Colonic mucosa (tissue), 4 donors: ENCODE data around the gene ATP5PD. TPM values are rescaled to one million over a fixed set of nuclear protein-coding genes. Genes with fewer than 3 reads are reported as not detected.

Experiments used
- DNase-seq: peaks from one replicate; pipeline ENCODE4 v3.0.0-alpha.2; 2020
- H3K27ac ChIP-seq: fragments of 200-600 bp; one replicate; pipeline ENCODE4 v1.8.0; 2021
- H3K27me3 ChIP-seq: fragments of 200-600 bp; one replicate; pipeline ENCODE4 v1.8.0; 2021
- H3K36me3 ChIP-seq: fragments of 200-600 bp; one replicate; pipeline ENCODE4 v1.8.0; 2021
- H3K4me1 ChIP-seq: fragments of 200-600 bp; one replicate; pipeline ENCODE4 v1.8.0; 2021; ENCODE audit warnings: mild to moderate bottlenecking
- H3K4me3 ChIP-seq: fragments of 200-600 bp; one replicate; pipeline ENCODE4 v1.8.0; 2021
- H3K9ac ChIP-seq, 2 donors: one replicate each; pipeline ENCODE4 v1.7.0; 2013; ENCODE audit warnings: control low read depth in 2 of 2, low read depth in 2 of 2, low read length in 2 of 2
- H3K9me3 ChIP-seq: fragments of 200-600 bp; one replicate; pipeline ENCODE4 v1.8.0; 2021
- intact Hi-C: fragments of 100-400 bp; cut with DNase I; formaldehyde crosslinking; loops from one replicate; pipeline ENCODE4 v1.14.1; 2022
- total RNA-seq, 2 donors: library from RNA; stranded (reverse); fragmentation: NEBNext Ultra II Directional in 1 of 2; extraction: Animal tissue kit (Norgen Biotek cat#: 25700) in 1 of 2; gene quantifications; one replicate each; pipeline ENCODE4 v1.2.1, GENCODE V29; 2021
- TF ChIP-seq, protein P1 (sequence below): fragments of 200-600 bp; IDR thresholded peaks from one replicate; pipeline ENCODE4 v1.8.0; 2022; ENCODE audit warnings: antibody characterized with exemption, mild to moderate bottlenecking
- donor health status: healthy.
- donor health status: DM: no; HTN: no; CAD: no.
- donor health status: DM: no; HTN: no; CAD: no.

The ATP5PD gene
- total RNA-seq, 2 donors from 2014 or later: 302 to 371 TPM

DNA sequence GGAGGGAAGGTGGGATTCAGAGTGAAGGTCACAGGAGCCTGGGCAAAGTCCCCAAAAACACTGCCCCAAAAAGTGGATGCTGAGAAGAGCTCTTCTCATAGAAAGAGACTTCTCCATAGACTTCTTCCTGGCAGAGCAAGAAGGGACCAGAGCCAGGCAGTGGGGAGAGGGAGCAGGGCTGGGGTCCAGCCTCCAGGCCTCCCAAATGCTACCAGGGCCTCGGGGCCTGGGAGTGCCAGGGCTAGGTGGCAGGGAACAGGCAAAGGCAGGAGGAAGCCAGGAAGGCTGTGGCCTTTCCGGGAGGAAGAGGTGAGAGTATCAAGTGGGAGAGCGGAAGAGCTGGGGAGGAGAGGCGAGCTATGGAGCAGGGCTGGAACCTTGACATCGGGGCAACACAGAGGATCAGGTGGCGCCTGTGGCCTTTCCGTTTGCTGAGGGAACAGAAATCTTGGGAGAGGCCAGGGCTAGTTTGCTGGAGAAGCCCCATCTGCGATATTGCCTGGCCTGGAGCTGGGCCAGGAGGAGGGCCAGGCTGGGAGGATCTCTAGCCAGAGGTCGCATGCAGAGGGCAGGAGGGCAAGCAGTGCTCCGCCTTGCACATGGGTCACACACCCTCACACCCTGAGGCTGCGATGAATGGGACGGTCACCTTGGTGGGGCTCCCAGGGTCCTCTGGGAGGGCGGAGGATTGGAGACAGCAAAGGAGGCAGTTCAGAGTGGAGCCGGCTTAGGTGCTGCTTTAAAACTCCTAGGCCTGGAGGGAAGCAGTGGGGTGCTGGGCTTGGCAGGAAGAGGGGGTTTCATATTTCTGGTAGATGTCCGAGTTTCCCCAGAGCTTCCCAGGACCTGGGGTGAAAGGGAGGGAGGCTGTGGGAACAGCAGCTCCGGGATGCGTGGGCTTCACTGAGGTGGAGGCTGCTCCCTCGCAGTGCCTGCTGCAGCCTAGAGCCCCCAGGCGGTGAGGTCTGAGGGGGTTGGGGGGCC is 44.4 kb upstream of the ATP5PD start:
- TF ChIP-seq, protein P1, sequence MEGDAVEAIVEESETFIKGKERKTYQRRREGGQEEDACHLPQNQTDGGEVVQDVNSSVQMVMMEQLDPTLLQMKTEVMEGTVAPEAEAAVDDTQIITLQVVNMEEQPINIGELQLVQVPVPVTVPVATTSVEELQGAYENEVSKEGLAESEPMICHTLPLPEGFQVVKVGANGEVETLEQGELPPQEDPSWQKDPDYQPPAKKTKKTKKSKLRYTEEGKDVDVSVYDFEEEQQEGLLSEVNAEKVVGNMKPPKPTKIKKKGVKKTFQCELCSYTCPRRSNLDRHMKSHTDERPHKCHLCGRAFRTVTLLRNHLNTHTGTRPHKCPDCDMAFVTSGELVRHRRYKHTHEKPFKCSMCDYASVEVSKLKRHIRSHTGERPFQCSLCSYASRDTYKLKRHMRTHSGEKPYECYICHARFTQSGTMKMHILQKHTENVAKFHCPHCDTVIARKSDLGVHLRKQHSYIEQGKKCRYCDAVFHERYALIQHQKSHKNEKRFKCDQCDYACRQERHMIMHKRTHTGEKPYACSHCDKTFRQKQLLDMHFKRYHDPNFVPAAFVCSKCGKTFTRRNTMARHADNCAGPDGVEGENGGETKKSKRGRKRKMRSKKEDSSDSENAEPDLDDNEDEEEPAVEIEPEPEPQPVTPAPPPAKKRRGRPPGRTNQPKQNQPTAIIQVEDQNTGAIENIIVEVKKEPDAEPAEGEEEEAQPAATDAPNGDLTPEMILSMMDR: no peak
- Histone ChIP-seq H3K9ac (peak overlapping the region; percentile 61 to 89), H3K4me3 (no peak overlapping the region), H3K27ac (peak overlapping the region; percentile 99), H3K4me1 (peaks cover 35% of the 10 kb centered on the region), H3K9me3 (no peaks in the 10 kb centered on the region), H3K36me3 (no peaks in the 10 kb centered on the region), H3K27me3 (no peaks in the 10 kb centered on the region)
- peak; percentile 87 for DNase-seq
- intact Hi-C loops: no loop called here

- no peaks in the 10 kb centered on the region for H3K27me3 ChIP-seq
- no peaks in the 10 kb centered on the region for H3K9me3 ChIP-seq
- no peaks in the 10 kb centered on the region for H3K36me3 ChIP-seq
- TF ChIP-seq, protein P1: no peak
- peak overlapping the region; percentile 99 for H3K27ac ChIP-seq
- intact Hi-C loops: no loop called here
- peak overlapping the region; percentile 82 for H3K4me3 ChIP-seq
- H3K9ac ChIP-seq: peak overlapping the region; percentile 93 to 98
- peaks cover 27% of the 10 kb centered on the region for H3K4me1 ChIP-seq
- peak; percentile 63 for DNase-seq
These were observed 42.0 kb upstream of the ATP5PD start for GRCh38 chr17:75088465-75089417.

- Histone ChIP-seq H3K4me3 (peak within 1 kb of the TSS; percentile 82), H3K9ac (peak within 1 kb of the TSS; percentile 93 to 98), H3K27ac (peak within 1 kb of the TSS; percentile 99), H3K4me1 (peaks cover 24% of the 10 kb centered on the region), H3K36me3 (no peaks in the 10 kb centered on the region), H3K27me3 (no peaks in the 10 kb centered on the region), H3K9me3 (no peaks in the 10 kb centered on the region)
- intact Hi-C loops: no loop called here
- peak; percentile 94 for DNase-seq
- TF ChIP-seq, protein P1: no peak
These were observed 41.0 kb upstream of the ATP5PD start, which contains the start of gene SLC16A5 for GRCh38 chr17:75087558-75088453. Gene SLC16A5 (plus strand): TSS chr17:75087954. CDS start chr17:75093637, 5,683 bp downstream.

DNA sequence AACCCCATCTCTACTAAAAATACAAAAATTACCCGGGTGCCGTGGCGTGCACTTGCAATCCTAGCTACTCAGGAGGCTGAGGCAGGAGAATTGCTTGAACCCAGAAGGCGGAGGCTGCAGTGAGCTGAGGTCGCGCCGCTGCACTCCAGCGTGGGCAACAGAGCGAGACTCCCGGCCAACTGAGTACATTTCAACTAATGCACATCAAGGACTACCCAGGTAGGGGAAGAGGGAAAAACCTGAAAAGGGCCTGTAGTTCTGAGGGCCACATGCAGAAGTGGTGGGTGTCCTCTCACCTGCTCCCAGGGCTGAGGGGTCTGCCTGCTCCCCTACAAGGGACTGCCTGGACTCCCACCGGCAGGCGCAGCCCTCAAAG is 40.4 kb upstream of the ATP5PD start:
- no peaks in the 10 kb centered on the region for H3K36me3 ChIP-seq
- H3K4me3 ChIP-seq: peak overlapping the region; percentile 82
- TF ChIP-seq, protein P1: no peak
- H3K27me3 ChIP-seq: no peaks in the 10 kb centered on the region
- intact Hi-C loops: no loop called here
- H3K9me3 ChIP-seq: no peaks in the 10 kb centered on the region
- no peak for DNase-seq
- peak overlapping the region; percentile 63 to 98 for H3K9ac ChIP-seq
- peak overlapping the region; percentile 99 for H3K27ac ChIP-seq
- peaks cover 24% of the 10 kb centered on the region for H3K4me1 ChIP-seq
